SU-DHL-6 (cell line): ENCODE measurements around the gene DIAPH3.

Experiments
- H2AFZ ChIP-seq: fragments of 200-600 bp; sonication (generic); 2 replicates; pipeline ENCODE4 v1.6.1; 2014; ENCODE audit warnings: low read depth, mild to moderate bottlenecking, moderate library complexity, mixed read lengths, antibody characterized with exemption, low read length; ENCODE audit not compliant: severe bottlenecking
- H3F3A ChIP-seq: fragments of 200-600 bp; shearing (Covaris generic); 2 replicates; pipeline ENCODE4 v1.6.0; 2016; ENCODE audit warnings: antibody characterized with exemption, mild to moderate bottlenecking; ENCODE audit not compliant: insufficient read depth
- H3K27ac ChIP-seq: fragments of 200-600 bp; sonication (generic); 2 replicates; pipeline ENCODE4 v1.5.1; 2016; ENCODE audit warnings: low read depth, mild to moderate bottlenecking, low read length, moderate library complexity, mixed read lengths
- H3K27me3 ChIP-seq: fragments of 200-600 bp; sonication (generic), shearing (Covaris generic); 2 replicates; pipeline ENCODE4 v1.6.0; 2014; ENCODE audit warnings: mild to moderate bottlenecking, low read length
- H3K36me3 ChIP-seq: fragments of 200-600 bp; sonication (generic); 2 replicates; pipeline ENCODE4 v1.6.1; 2014; ENCODE audit warnings: mild to moderate bottlenecking, low read length, mixed read lengths
- H3K4me2 ChIP-seq: fragments of 300-600, 200-600 bp; shearing (Covaris generic), sonication (generic); 2 replicates; pipeline ENCODE4 v1.6.0; 2014; ENCODE audit warnings: low read length, low read depth, mild to moderate bottlenecking; ENCODE audit not compliant: poor library complexity, severe bottlenecking
- H3K4me3 ChIP-seq: fragments of 200-600 bp; sonication (generic); 2 replicates; pipeline ENCODE4 v1.5.1; 2014; ENCODE audit warnings: antibody characterized with exemption, low read length, mild to moderate bottlenecking, mixed read lengths; ENCODE audit not compliant: insufficient read depth, poor library complexity, severe bottlenecking
- H3K79me2 ChIP-seq: fragments of 200-600 bp; sonication (generic); 2 replicates; pipeline ENCODE4 v1.6.1; 2014; ENCODE audit warnings: mild to moderate bottlenecking, low read length, moderate library complexity; ENCODE audit not compliant: insufficient read depth
- H3K9ac ChIP-seq: fragments of 200-600 bp; sonication (generic); 2 replicates; pipeline ENCODE4 v1.7.0; 2014; ENCODE audit warnings: mild to moderate bottlenecking, low read length
- H3K9me2 ChIP-seq: fragments of 200-600 bp; sonication (generic); replicated peaks from 2 replicates; pipeline ENCODE4 v1.6.1; 2014; ENCODE audit warnings: low read length; ENCODE audit not compliant: insufficient read depth
- H3K9me3 ChIP-seq: fragments of 200-600 bp; sonication (generic); 2 replicates; pipeline ENCODE4 v1.6.1; 2014; ENCODE audit warnings: low read length, mixed read lengths; ENCODE audit not compliant: insufficient read depth
- H4K20me1 ChIP-seq: fragments of 200-600 bp; sonication (generic); 2 replicates; pipeline ENCODE4 v1.6.1; 2014; ENCODE audit warnings: low read depth, mild to moderate bottlenecking, antibody characterized with exemption, low read length, moderate library complexity, mixed read lengths
- EZH2phosphoT487 ChIP-seq: fragments of 200-600 bp; sonication (generic), shearing (Covaris generic); conservative IDR thresholded peaks from 2 replicates; pipeline ENCODE4 v1.6.1; 2018; ENCODE audit warnings: mild to moderate bottlenecking, antibody characterized with exemption, low read length, moderate library complexity, mixed read lengths
- TF ChIP-seq, protein P1 (sequence below): fragments of 200-600 bp; sonication (generic); IDR thresholded peaks from one replicate; pipeline ENCODE4 v1.5.1; 2017; ENCODE audit warnings: antibody characterized with exemption, mild to moderate bottlenecking, low read length, moderate library complexity; ENCODE audit not compliant: insufficient read depth, poor library complexity, severe bottlenecking

Gene DIAPH3

DNA sequence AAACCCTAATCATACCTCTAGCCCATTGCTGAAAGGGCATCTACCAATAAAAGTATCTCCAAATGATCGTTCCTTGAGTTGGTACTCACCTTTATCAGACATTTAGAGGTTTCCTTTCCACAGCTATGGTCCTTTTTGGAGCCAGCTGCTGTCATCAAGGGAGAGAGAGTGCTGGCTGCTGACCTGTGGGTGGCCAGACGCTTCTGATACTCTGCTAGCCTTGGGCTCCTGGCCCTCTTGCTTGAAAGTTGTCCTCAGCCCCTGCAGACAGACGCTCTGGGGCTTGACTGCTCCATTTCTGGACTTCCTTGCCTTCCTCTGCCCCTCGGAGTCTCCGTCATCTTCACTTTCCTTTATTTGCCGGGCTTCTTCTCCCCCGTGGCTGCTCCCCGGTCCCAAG lies 499.1 kb downstream of the DIAPH3 start:
- Histone ChIP-seq H3K27me3 (no peaks in the 10 kb centered on the region), H3K79me2 (no peaks in the 10 kb centered on the region), H4K20me1 (no peaks in the 10 kb centered on the region), H3K4me2 (no peak overlapping the region), H3F3A (no peaks in the 10 kb centered on the region), H2AFZ (no peak overlapping the region), H3K36me3 (no peaks in the 10 kb centered on the region), H3K9me2 (no peaks in the 10 kb centered on the region), H3K9me3 (no peaks in the 10 kb centered on the region), H3K27ac (no peak overlapping the region), H3K9ac (no peak overlapping the region), H3K4me3 (no peak overlapping the region)
- TF ChIP-seq, protein P1, sequence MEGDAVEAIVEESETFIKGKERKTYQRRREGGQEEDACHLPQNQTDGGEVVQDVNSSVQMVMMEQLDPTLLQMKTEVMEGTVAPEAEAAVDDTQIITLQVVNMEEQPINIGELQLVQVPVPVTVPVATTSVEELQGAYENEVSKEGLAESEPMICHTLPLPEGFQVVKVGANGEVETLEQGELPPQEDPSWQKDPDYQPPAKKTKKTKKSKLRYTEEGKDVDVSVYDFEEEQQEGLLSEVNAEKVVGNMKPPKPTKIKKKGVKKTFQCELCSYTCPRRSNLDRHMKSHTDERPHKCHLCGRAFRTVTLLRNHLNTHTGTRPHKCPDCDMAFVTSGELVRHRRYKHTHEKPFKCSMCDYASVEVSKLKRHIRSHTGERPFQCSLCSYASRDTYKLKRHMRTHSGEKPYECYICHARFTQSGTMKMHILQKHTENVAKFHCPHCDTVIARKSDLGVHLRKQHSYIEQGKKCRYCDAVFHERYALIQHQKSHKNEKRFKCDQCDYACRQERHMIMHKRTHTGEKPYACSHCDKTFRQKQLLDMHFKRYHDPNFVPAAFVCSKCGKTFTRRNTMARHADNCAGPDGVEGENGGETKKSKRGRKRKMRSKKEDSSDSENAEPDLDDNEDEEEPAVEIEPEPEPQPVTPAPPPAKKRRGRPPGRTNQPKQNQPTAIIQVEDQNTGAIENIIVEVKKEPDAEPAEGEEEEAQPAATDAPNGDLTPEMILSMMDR: no peak
- no peak for TF ChIP-seq EZH2phosphoT487

DNA sequence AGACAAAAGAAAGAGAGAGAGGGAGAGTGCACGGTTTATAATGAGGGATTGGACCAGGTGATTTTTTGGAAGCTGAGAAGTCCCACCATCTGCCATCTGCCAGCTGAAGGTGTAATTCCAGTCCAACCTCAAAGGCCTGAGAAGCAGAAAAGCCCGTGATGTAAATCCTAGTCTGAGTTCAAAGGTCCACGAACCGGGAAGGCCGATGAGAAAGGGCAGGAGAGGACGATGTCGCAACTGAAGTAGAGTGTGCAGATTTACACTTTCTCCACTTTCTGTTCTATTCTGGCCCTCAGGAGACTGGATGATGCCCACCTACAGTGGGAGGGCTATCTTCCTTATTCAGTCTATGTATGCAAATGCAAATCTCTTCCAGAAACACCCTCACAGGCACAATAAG lies 500.0 kb downstream of the DIAPH3 start:
- H3K27me3 ChIP-seq: no peaks in the 10 kb centered on the region
- no peaks in the 10 kb centered on the region for H3F3A ChIP-seq
- H3K27ac ChIP-seq: no peak overlapping the region
- no peaks in the 10 kb centered on the region for H3K36me3 ChIP-seq
- TF ChIP-seq EZH2phosphoT487: no peak
- TF ChIP-seq, protein P1: no peak
- H2AFZ ChIP-seq: no peak overlapping the region
- H3K9me3 ChIP-seq: no peaks in the 10 kb centered on the region
- no peaks in the 10 kb centered on the region for H3K9me2 ChIP-seq
- H3K4me3 ChIP-seq: no peak overlapping the region
- no peaks in the 10 kb centered on the region for H3K79me2 ChIP-seq
- H3K4me2 ChIP-seq: no peak overlapping the region
- H4K20me1 ChIP-seq: no peaks in the 10 kb centered on the region
- no peak overlapping the region for H3K9ac ChIP-seq

DNA sequence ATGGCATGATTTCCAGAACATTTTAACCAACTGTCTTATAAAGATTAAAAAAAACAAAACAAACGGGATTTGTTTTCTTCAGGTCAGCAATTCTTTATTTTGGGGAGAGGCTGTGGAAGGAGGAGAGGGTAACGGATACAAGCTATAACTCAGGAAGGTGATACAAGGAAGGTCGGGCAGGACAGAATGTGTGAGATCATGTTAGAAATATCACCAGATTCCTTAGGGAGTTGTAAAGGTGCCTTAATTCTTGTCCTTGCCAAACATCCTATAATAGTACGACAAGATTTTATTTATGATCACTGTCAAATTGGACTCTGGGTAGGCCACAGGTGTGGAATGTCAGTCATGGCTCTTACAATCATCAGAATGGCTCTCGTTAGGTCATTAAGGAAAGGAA lies 503.1 kb downstream of the DIAPH3 start:
- no peaks in the 10 kb centered on the region for H3K27me3 ChIP-seq
- no peak overlapping the region for H3K4me3 ChIP-seq
- no peaks in the 10 kb centered on the region for H3K79me2 ChIP-seq
- no peak overlapping the region for H3K27ac ChIP-seq
- H3K9me3 ChIP-seq: no peaks in the 10 kb centered on the region
- H4K20me1 ChIP-seq: no peaks in the 10 kb centered on the region
- H3K36me3 ChIP-seq: no peaks in the 10 kb centered on the region
- no peak overlapping the region for H2AFZ ChIP-seq
- no peaks in the 10 kb centered on the region for H3F3A ChIP-seq
- no peaks in the 10 kb centered on the region for H3K9me2 ChIP-seq
- no peak overlapping the region for H3K4me2 ChIP-seq
- TF ChIP-seq, protein P1: no peak
- no peak for TF ChIP-seq EZH2phosphoT487
- no peak overlapping the region for H3K9ac ChIP-seq
